MM.1S (cell line): Measurements from ENCODE around the gene DNPH1.

Experiments used
- DNase-seq: peaks from one replicate; pipeline ENCODE4 v3.0.0-alpha.2; 2015
- H2AFZ ChIP-seq: fragments of 300-600 bp; sonication (generic); 2 replicates; pipeline ENCODE4 v1.6.0; 2016; ENCODE audit warnings: antibody characterized with exemption, low read length
- H3F3A ChIP-seq: fragments of 300-600 bp; sonication (generic); 2 replicates; pipeline ENCODE4 v1.6.1; 2016; ENCODE audit warnings: mild to moderate bottlenecking, antibody characterized with exemption, low read length, moderate library complexity, mixed read lengths; ENCODE audit not compliant: insufficient read depth
- H3K27ac ChIP-seq: fragments of 300-600 bp; sonication (generic); 2 replicates; pipeline ENCODE4 v1.5.1; 2016; ENCODE audit warnings: mild to moderate bottlenecking, low read length
- H3K27me3 ChIP-seq: fragments of 300-600 bp; sonication (generic); replicated peaks from 2 replicates; pipeline ENCODE4 v1.6.0; 2016; ENCODE audit warnings: low read length; ENCODE audit not compliant: insufficient read depth
- H3K36me3 ChIP-seq: fragments of 300-600 bp; sonication (generic); replicated peaks from 2 replicates; pipeline ENCODE4 v1.6.1; 2016; ENCODE audit warnings: mild to moderate bottlenecking, low read length, mixed read lengths; ENCODE audit not compliant: insufficient read depth
- H3K4me1 ChIP-seq: fragments of 300-600 bp; sonication (generic); 2 replicates; pipeline ENCODE4 v1.6.1; 2016; ENCODE audit warnings: low read length, mixed read lengths
- H3K4me2 ChIP-seq: fragments of 300-600 bp; sonication (generic); 2 replicates; pipeline ENCODE4 v1.6.0; 2016; ENCODE audit warnings: low read depth, low read length
- H3K4me3 ChIP-seq: fragments of 300-600 bp; sonication (generic); 2 replicates; pipeline ENCODE4 v1.5.1; 2016; ENCODE audit warnings: low read length, mixed read lengths
- H3K79me2 ChIP-seq: fragments of 300-600 bp; sonication (generic); 2 replicates; pipeline ENCODE4 v1.6.1; 2016; ENCODE audit warnings: mixed run types, low read length, mixed read lengths
- H3K9ac ChIP-seq: fragments of 300-600 bp; sonication (generic); 2 replicates; pipeline ENCODE4 v1.6.1; 2016; ENCODE audit warnings: low read length, mixed read lengths
- H3K9me2 ChIP-seq: fragments of 300-600 bp; sonication (generic); replicated peaks from 2 replicates; pipeline ENCODE4 v1.6.1; 2016; ENCODE audit warnings: mild to moderate bottlenecking, low read length, mixed read lengths; ENCODE audit not compliant: insufficient read depth
- H3K9me3 ChIP-seq: fragments of 300-600 bp; sonication (generic); replicated peaks from 2 replicates; pipeline ENCODE4 v1.6.1; 2016; ENCODE audit warnings: mild to moderate bottlenecking, low read length, mixed read lengths; ENCODE audit not compliant: insufficient read depth
- H4K20me1 ChIP-seq: fragments of 300-600 bp; sonication (generic); 2 replicates; pipeline ENCODE4 v1.6.1; 2016; ENCODE audit warnings: mild to moderate bottlenecking, low read length, moderate library complexity, mixed read lengths; ENCODE audit not compliant: insufficient read depth
- EZH2 ChIP-seq: fragments of 300-600 bp; sonication (generic); optimal IDR thresholded peaks from 2 replicates; pipeline ENCODE3; 2017; ENCODE audit warnings: low read depth, mild to moderate bottlenecking, antibody characterized with exemption, low read length, mixed read lengths
- EZH2phosphoT487 ChIP-seq: fragments of 300-600 bp; sonication (generic); IDR thresholded peaks from 2 replicates; pipeline ENCODE4 v1.6.1; 2018; ENCODE audit warnings: antibody characterized with exemption, low read length
- TF ChIP-seq, protein P1 (sequence below): fragments of 300-600 bp; sonication (generic); IDR thresholded peaks from 2 replicates; pipeline ENCODE4 v1.5.1; 2016; ENCODE audit warnings: antibody characterized with exemption, low read length, mixed read lengths

The DNPH1 gene

DNA sequence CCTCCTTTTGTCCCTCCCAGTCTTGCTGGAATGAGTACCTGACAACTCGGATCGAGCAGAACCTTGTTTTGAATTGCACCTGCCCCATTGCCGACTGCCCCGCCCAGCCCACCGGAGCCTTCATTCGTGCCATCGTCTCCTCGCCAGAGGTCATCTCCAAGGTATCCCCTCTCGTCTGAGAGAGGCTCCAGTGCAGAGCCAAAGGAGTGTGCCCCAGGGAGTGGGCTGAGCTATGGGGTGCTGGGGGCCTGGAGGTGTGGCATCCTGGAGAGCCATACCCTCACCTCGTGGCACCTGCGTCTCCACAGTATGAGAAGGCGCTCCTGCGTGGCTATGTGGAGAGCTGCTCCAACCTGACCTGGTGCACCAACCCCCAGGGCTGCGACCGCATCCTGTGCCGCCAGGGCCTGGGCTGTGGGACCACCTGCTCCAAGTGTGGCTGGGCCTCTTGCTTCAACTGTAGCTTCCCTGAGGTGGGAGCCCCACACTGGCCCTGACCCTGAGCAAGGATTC, 8.8 kb downstream of the DNPH1 start:
- H3K4me3 ChIP-seq, result no peak overlapping the region
- no peaks in the 10 kb centered on the region for H3K27me3 ChIP-seq
- H3K36me3 ChIP-seq, result no peaks in the 10 kb centered on the region
- no peak overlapping the region for H2AFZ ChIP-seq
- no peaks in the 10 kb centered on the region for H3K79me2 ChIP-seq
- peaks cover 13% of the 10 kb centered on the region for H3K4me1 ChIP-seq
- H3F3A ChIP-seq, result peaks cover 6% of the 10 kb centered on the region; the same call in 1 of the 2 replicates
- no peaks in the 10 kb centered on the region for H3K9me2 ChIP-seq
- no peaks in the 10 kb centered on the region for H3K9me3 ChIP-seq
- no peaks in the 10 kb centered on the region for H4K20me1 ChIP-seq
- no peak for DNase-seq
- TF ChIP-seq EZH2 (no peak), EZH2phosphoT487 (no peak)
- TF ChIP-seq, protein P1, sequence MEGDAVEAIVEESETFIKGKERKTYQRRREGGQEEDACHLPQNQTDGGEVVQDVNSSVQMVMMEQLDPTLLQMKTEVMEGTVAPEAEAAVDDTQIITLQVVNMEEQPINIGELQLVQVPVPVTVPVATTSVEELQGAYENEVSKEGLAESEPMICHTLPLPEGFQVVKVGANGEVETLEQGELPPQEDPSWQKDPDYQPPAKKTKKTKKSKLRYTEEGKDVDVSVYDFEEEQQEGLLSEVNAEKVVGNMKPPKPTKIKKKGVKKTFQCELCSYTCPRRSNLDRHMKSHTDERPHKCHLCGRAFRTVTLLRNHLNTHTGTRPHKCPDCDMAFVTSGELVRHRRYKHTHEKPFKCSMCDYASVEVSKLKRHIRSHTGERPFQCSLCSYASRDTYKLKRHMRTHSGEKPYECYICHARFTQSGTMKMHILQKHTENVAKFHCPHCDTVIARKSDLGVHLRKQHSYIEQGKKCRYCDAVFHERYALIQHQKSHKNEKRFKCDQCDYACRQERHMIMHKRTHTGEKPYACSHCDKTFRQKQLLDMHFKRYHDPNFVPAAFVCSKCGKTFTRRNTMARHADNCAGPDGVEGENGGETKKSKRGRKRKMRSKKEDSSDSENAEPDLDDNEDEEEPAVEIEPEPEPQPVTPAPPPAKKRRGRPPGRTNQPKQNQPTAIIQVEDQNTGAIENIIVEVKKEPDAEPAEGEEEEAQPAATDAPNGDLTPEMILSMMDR, result no peak
- no peak overlapping the region for H3K4me2 ChIP-seq
- no peak overlapping the region for H3K9ac ChIP-seq
- H3K27ac ChIP-seq, result no peak overlapping the region

DNA sequence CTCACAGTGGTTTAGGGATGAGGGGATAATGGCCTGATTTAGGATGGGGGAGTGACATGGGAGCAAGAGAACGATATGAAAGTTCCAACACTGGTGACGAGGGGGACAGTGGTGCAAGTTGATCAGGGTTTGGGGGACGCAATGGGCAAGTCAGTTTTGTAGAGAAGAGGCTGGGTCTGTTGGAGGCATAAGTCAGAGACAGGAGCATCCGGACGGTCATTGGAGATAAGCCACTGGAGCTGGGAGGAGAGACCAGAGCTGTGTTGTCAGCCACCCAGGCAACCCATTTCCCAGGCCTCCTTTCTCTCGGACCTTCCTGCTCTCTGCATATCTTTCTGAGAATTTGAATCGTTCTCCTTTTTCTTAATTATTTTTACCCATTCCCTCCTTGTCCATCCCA, 9.5 kb downstream of the DNPH1 start:
- no peak for DNase-seq
- TF ChIP-seq, protein P1, result no peak
- no peak for TF ChIP-seq EZH2phosphoT487
- TF ChIP-seq EZH2, result no peak
- H2AFZ ChIP-seq, result no peak overlapping the region
- peaks cover 3% of the 10 kb centered on the region; the same call in 1 of the 2 replicates for H3F3A ChIP-seq
- H3K36me3 ChIP-seq, result no peaks in the 10 kb centered on the region
- H3K9ac ChIP-seq, result no peak overlapping the region
- no peaks in the 10 kb centered on the region for H4K20me1 ChIP-seq
- H3K79me2 ChIP-seq, result no peaks in the 10 kb centered on the region
- H3K9me2 ChIP-seq, result no peaks in the 10 kb centered on the region
- no peak overlapping the region for H3K4me3 ChIP-seq
- H3K9me3 ChIP-seq, result no peaks in the 10 kb centered on the region
- H3K27me3 ChIP-seq, result no peaks in the 10 kb centered on the region
- H3K27ac ChIP-seq, result no peak overlapping the region
- no peak overlapping the region for H3K4me2 ChIP-seq
- H3K4me1 ChIP-seq, result peaks cover 10% of the 10 kb centered on the region

- DNase-seq, result no peak
- no peaks in the 10 kb centered on the region for H3K9me2 ChIP-seq
- H3K79me2 ChIP-seq, result no peaks in the 10 kb centered on the region
- H3K4me1 ChIP-seq, result peaks cover 4% of the 10 kb centered on the region
- no peaks in the 10 kb centered on the region for H4K20me1 ChIP-seq
- TF ChIP-seq, protein P1, result no peak
- TF ChIP-seq EZH2 (no peak), EZH2phosphoT487 (no peak)
- H3K27me3 ChIP-seq, result no peaks in the 10 kb centered on the region
- no peaks in the 10 kb centered on the region for H3K36me3 ChIP-seq
- H2AFZ ChIP-seq, result no peak overlapping the region
- no peak overlapping the region for H3K4me2 ChIP-seq
- no peak overlapping the region for H3K27ac ChIP-seq
- no peaks in the 10 kb centered on the region for H3K9me3 ChIP-seq
- H3K4me3 ChIP-seq, result no peak overlapping the region
- H3F3A ChIP-seq, result no peaks in the 10 kb centered on the region
- H3K9ac ChIP-seq, result no peak overlapping the region
These were observed 10.2 kb downstream of the DNPH1 start for GRCh38 chr6:43219119-43219518.
